ENCODE results near the gene FIBCD1. TPM values are rescaled to one million over a fixed set of nuclear protein-coding genes. Genes with fewer than 3 reads are reported as not detected.
A peak's percentile ranks its signal among the peaks of the same experiment; 100 is the strongest.

Gene FIBCD1
- total RNA-seq, 1 donor from 2014 or later, result 0.66 TPM

DNA sequence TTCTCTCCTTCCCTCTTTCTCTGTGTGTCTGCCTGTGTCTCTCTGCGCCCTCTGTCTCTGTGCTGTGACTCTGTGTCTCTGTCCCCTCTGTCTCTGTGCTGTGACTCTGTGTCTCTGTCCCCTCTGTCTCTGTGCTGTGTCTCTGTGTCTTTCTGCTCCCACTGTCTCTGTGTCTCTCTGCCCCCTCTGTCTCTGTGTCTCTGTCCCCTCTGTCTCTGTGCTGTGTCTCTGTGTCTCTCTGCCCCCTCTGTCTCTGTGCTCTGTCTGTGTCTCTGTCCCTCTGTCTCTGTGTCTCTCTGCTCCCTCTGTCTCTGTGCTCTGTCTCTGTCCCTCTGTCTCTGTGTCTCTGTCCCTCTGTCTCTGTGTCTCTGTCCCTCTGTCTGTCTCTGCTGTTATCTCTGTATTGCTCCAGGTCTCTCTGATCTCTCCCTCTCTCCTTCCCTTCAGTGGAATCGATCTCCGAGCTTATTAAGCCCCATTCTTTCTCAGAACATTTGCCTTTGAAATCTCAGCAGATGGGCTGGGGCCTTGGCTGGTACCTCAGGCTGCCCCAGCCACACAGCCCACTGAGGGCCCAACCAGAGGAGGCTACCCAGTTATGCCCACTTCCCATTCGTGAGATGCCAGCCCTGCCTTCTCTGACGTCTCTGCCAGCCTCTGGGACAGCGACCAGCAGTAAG is 33.4 kb upstream of the FIBCD1 start:
- Histone ChIP-seq H3K4me1 (ENCODE audit: insufficient read depth, low read length) (no peaks in the 10 kb centered on the region), H3K36me3 (ENCODE audit: insufficient read depth, low read length) (no peaks in the 10 kb centered on the region), H2AFZ (ENCODE audit: low read depth, low read length) (no peak overlapping the region), H3K27ac (ENCODE audit: low read depth, low read length) (no peak overlapping the region), H3K4me2 (ENCODE audit: low read length) (no peak overlapping the region), H3K27me3 (ENCODE audit: insufficient read depth, low read length) (peaks cover 22% of the 10 kb centered on the region), H3K9me3 (ENCODE audit: insufficient read depth, low read depth, low read length) (no peaks in the 10 kb centered on the region), H3K4me3 (ENCODE audit: insufficient read depth, low read depth, low read length) (no peak overlapping the region), H3K9ac (ENCODE audit: low read length) (no peak overlapping the region), H3K79me2 (ENCODE audit: insufficient read depth, low read length) (no peaks in the 10 kb centered on the region), H4K20me1 (ENCODE audit: insufficient read depth, low read length) (no peaks in the 10 kb centered on the region)
- no peak for DNase-seq (ENCODE audit: low read depth)
- no peaks in the 10 kb centered on the region for H3K9me3 Mint-ChIP-seq (ENCODE audit: unreplicated experiment)
- peaks cover 35% of the 10 kb centered on the region for H3K27me3 Mint-ChIP-seq (ENCODE audit: low read depth, unreplicated experiment)
- H3K4me3 Mint-ChIP-seq (ENCODE audit: unreplicated experiment), result peak overlapping the region; percentile 14
- H3K36me3 Mint-ChIP-seq (ENCODE audit: low read depth, unreplicated experiment), result no peaks in the 10 kb centered on the region
- TF ChIP-seq EZH2 (IDR thresholded peaks at IDR 0.05; ENCODE audit: insufficient read depth, low read length), result no peak
- TF ChIP-seq CTCF (IDR thresholded peaks at IDR 0.05; ENCODE audit: insufficient read depth, low read depth, low read length), result no peak
- FAIRE-seq, result no peak
- no peaks in the 10 kb centered on the region for H3K4me1 Mint-ChIP-seq (ENCODE audit: low read depth, unreplicated experiment)
- H3K27ac Mint-ChIP-seq (ENCODE audit: unreplicated experiment), result no peak overlapping the region

- no peak overlapping the region for H3K9ac ChIP-seq (ENCODE audit: low read length)
- H3K9me3 Mint-ChIP-seq (ENCODE audit: unreplicated experiment), result no peaks in the 10 kb centered on the region
- H3K4me1 ChIP-seq (ENCODE audit: insufficient read depth, low read length), result no peaks in the 10 kb centered on the region
- H3K4me2 ChIP-seq (ENCODE audit: low read length), result no peak overlapping the region
- peaks cover 22% of the 10 kb centered on the region for H3K27me3 ChIP-seq (ENCODE audit: insufficient read depth, low read length)
- DNase-seq (ENCODE audit: low read depth) (no peak), FAIRE-seq (no peak)
- TF ChIP-seq EZH2 (IDR thresholded peaks at IDR 0.05; ENCODE audit: insufficient read depth, low read length), result no peak
- TF ChIP-seq CTCF (IDR thresholded peaks at IDR 0.05; ENCODE audit: insufficient read depth, low read depth, low read length), result no peak
- H3K36me3 ChIP-seq (ENCODE audit: insufficient read depth, low read length), result no peaks in the 10 kb centered on the region
- no peak overlapping the region for H3K27ac Mint-ChIP-seq (ENCODE audit: unreplicated experiment)
- no peaks in the 10 kb centered on the region for H3K4me1 Mint-ChIP-seq (ENCODE audit: low read depth, unreplicated experiment)
- H3K27ac ChIP-seq (ENCODE audit: low read depth, low read length), result no peak overlapping the region
- H3K27me3 Mint-ChIP-seq (ENCODE audit: low read depth, unreplicated experiment), result peaks cover 34% of the 10 kb centered on the region
- no peak overlapping the region for H3K4me3 ChIP-seq (ENCODE audit: insufficient read depth, low read depth, low read length)
- no peaks in the 10 kb centered on the region for H3K36me3 Mint-ChIP-seq (ENCODE audit: low read depth, unreplicated experiment)
- no peaks in the 10 kb centered on the region for H3K79me2 ChIP-seq (ENCODE audit: insufficient read depth, low read length)
- no peaks in the 10 kb centered on the region for H4K20me1 ChIP-seq (ENCODE audit: insufficient read depth, low read length)
- H2AFZ ChIP-seq (ENCODE audit: low read depth, low read length), result no peak overlapping the region
- no peaks in the 10 kb centered on the region for H3K9me3 ChIP-seq (ENCODE audit: insufficient read depth, low read depth, low read length)
- H3K4me3 Mint-ChIP-seq (ENCODE audit: unreplicated experiment), result no peak overlapping the region
Measured at GRCh38 chr9:130971294-130971849, 32.3 kb upstream of the FIBCD1 start.

DNA sequence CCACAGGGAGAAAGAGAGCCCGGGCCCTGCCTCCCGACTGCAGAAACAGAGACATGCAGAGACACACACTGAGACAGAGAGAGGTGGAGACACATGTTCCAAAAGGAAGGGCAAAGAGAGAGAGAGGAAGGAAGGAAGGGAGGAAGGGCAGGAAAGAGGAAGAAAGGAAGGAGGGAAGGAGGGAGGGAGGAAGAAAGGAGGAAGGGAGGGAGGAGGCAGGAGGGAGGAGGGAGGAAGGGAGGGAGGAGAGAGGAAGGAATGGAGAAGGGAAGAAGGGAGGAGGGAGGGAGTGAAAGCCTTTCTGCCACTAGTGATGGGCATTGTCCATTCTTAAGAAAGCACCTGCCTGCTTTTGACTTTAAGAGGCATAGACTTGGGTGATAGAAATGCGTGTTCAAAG is 31.8 kb upstream of the FIBCD1 start:
- Mint-ChIP-seq H3K27me3 (ENCODE audit: low read depth, unreplicated experiment) (peaks cover 34% of the 10 kb centered on the region), H3K9me3 (ENCODE audit: unreplicated experiment) (no peaks in the 10 kb centered on the region), H3K4me3 (ENCODE audit: unreplicated experiment) (no peak overlapping the region), H3K36me3 (ENCODE audit: low read depth, unreplicated experiment) (no peaks in the 10 kb centered on the region), H3K27ac (ENCODE audit: unreplicated experiment) (no peak overlapping the region), H3K4me1 (ENCODE audit: low read depth, unreplicated experiment) (no peaks in the 10 kb centered on the region)
- Histone ChIP-seq H3K4me2 (ENCODE audit: low read length) (no peak overlapping the region), H4K20me1 (ENCODE audit: insufficient read depth, low read length) (no peaks in the 10 kb centered on the region), H3K4me1 (ENCODE audit: insufficient read depth, low read length) (no peaks in the 10 kb centered on the region), H2AFZ (ENCODE audit: low read depth, low read length) (no peak overlapping the region), H3K9ac (ENCODE audit: low read length) (no peak overlapping the region), H3K79me2 (ENCODE audit: insufficient read depth, low read length) (no peaks in the 10 kb centered on the region), H3K27ac (ENCODE audit: low read depth, low read length) (no peak overlapping the region), H3K4me3 (ENCODE audit: insufficient read depth, low read depth, low read length) (no peak overlapping the region), H3K27me3 (ENCODE audit: insufficient read depth, low read length) (peaks cover 22% of the 10 kb centered on the region), H3K9me3 (ENCODE audit: insufficient read depth, low read depth, low read length) (no peaks in the 10 kb centered on the region), H3K36me3 (ENCODE audit: insufficient read depth, low read length) (no peaks in the 10 kb centered on the region)
- no peak for TF ChIP-seq CTCF (IDR thresholded peaks at IDR 0.05; ENCODE audit: insufficient read depth, low read depth, low read length)
- TF ChIP-seq EZH2 (IDR thresholded peaks at IDR 0.05; ENCODE audit: insufficient read depth, low read length), result no peak
- DNase-seq (ENCODE audit: low read depth), result no peak
- FAIRE-seq, result no peak

Measured in astrocyte (in vitro differentiated cells and primary cell).